GM18867 (cell line): ENCODE measurements around the gene FOXP2.
"Not testable (repeated sequence)": the region's sequence is repeated elsewhere in the genome, so short reads cannot be mapped to it uniquely, and the experiment has no call there.

Experiments used
- ATAC-seq: cut with Tn5 transposase; IDR thresholded peaks from one replicate; pipeline ENCODE4 v1.9.1; 2021; ENCODE audit warnings: mild to moderate bottlenecking, moderate library complexity; ENCODE audit not compliant: unreplicated experiment

FOXP2 gene

DNA sequence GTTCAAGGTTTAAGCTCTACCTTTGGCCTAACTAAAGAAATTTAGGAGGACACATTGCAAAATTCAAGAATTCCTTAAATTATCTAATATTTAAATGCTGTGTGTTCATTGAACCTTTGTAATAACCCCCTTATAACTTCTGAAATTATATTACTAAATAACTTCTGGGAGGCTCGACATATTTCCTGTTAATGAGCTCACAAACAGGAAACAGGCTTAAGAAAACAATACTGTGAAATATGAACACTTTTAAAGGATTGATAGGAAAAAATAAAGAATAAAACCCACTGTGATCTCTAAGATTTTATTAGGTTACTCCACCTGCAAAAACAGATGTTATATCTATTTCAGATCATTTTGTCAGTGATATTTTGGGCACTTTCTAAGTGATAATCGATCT is 74.1 kb downstream of the FOXP2 start:
- no peak for ATAC-seq

DNA sequence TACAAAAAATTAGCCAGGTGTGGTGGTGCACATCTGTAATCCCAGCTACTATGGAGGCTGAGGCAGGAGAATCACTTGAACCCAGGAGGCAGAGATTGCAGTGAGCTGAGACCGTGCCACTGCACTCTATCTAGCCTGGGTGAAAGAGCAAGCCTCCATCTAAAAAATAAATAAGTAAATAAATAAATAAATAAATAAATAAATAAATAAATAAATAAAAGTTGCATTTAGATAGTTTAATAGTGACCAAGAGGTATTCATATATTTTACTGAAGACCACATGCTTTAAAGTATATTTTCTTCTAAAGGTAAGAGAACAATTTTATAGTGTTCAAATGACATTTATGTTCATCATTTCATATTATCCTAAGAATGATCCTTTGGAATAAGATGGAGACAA is 82.9 kb downstream of the FOXP2 start:
- ATAC-seq: not testable (repeated sequence)

DNA sequence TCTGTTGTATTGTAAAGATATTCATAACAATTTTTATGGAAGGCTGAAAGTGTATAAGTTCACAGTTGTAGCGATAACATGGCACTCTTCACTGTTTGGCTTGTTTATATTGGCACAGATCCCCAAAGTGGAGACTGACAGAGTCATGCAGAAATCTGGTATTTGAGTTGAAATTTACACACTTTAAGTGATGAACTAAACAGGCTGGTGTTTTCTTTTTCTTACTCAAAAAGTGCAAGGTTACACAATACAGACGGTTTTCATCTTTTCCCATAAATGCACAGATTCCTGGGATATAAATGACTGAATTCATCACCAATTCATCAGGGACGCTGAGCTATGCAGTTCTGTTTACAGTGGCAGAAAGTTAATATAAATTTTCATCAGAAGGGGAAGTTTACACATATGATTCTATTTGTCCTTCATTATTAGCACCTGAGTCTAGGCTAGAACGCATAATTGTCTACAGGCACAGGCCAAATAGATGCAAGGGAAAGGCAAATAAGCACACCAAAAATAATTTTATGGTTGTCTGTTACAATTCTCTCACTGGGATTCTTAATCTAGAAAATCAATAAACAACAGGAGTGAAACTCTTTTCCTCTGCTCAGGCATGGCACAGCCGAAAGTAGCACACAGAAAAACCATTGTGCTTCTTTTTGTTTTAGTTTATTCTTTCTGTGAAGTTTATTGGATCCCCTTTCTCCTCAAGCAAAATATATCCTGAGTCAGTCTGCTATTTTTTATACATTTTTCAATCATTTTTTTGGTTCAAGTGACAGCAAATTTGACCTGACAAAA is 88.0 kb downstream of the FOXP2 start:
- ATAC-seq: no peak

DNA sequence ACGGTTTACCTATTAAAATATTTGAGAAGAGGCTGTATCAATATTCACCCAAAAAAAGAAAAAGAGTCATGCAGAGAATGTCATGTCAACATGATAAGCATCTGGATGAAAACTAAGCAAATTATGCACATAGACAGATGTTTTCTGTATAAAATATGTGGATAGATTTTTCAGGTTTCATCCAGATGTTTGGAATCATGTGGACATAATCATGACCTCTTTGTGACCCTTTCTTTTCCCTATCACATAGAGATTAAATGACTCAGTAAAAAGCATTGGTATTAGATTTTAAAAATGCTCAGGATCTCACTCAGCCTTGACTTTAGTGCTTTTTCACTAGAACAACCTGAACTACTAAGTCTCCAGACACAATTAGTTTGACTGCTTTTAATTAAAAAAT is 90.0 kb downstream of the FOXP2 start:
- no peak for ATAC-seq

DNA sequence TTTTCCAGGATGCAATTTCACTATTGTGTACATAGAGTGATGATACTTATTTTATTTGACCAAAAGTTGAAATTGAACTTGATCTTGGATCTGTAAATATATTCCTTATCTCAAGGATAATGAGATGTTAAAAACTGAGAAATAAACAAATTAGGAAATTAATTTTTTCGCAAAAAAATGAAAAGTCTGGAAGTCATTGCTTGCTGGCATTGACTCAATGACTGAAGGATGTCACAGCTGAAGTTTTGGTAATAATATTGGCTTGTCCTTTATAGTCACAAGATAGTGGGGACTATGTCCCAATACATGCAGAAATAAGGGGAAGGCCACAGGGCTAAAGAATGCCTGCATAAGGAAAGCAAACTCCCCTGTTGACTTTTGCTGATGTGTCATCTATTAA is 92.8 kb downstream of the FOXP2 start:
- no peak for ATAC-seq

DNA sequence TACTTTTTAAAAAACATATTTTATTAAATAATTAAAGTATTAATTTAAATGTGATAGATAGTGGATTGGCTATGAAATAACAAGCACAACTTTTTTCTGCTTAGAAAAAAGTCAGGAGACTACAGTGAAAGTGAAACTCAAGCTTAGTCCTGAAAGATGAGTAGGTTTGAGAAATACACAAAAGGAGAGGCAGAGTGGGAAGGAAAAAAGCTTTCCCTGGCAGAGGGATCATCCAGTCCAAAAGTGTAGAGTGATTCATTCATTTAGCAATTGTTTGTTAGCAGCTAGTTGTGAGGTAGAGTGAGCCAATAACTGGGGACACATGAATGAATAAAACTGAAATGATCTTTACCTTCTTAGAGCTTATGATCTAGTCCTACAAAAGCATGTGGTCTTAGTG is 93.5 kb downstream of the FOXP2 start:
- ATAC-seq: no peak

DNA sequence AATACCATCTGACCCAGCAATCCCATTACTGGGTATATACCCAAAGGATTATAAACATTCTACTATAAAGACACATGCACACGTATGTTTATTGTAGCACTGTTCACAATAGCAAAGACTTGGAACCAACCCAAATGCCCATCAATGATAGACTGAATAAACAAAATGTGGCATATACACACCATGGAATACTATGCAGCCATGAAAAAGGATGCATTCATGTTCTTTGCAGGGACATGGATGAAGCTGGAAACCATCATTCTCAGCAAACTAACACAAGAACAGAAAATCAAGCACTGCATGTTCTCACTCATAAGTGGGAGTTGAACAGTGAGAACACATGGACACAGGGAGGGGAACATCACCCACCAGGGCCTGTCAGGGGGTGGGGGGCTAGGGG is 96.2 kb downstream of the FOXP2 start:
- not testable (repeated sequence) for ATAC-seq

DNA sequence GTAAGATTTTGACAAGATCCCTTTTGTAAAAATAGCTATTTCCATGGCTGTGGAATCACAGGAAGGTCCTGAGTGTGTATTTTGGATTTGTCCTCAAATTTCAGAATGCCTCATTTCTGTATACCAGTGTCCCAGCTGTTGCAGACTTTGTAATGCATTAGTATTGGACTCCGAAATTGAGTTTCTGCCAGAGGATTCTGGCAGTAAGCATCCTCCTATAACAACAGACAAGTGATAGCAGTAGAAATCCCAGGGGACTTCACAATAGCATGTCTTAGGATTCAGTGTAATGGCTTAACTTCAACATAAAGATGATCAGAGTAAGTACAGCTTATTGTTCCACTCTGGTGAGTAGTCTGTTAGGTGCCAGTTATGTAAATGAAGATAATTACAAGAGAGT is 104.6 kb downstream of the FOXP2 start:
- ATAC-seq: no peak

DNA sequence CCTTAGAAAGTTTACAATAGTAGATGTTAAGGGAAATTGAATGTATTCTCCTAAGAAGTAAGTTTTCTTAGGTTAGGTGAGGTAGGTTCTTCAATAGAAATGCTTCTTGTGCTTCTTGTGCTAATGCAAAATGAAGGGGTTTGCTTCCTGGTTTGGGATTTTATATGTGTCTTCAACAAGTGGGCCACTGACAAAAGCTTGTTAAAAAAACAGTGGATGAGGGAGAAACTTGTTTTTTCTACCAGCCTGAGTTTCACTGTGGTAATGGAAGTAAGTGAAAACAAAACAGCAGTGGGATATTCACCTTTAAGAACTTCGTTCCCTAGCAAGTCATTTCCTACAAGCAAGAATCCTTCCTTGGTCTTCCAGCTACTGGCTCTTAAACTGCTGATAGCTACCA is 107.5 kb downstream of the FOXP2 start:
- ATAC-seq: no peak

DNA sequence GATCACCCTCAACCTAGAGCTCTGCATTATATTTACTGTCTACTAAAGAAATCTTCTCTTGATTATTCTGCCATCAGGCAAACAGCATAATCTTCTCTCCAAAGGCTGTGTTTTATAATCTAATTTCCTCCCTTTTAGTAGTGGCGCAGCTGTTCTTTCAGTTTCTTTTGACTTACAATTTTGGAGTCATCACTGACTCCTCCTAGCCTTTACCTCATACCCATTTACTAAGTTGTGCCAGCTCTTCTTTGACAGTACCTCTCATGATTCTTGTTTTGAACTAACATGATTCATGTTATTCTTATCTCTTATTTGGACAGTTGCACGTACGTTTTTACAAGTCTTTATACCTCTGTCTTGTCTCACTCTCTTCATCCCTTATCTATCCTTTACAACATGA is 113.0 kb downstream of the FOXP2 start:
- ATAC-seq: no peak

DNA sequence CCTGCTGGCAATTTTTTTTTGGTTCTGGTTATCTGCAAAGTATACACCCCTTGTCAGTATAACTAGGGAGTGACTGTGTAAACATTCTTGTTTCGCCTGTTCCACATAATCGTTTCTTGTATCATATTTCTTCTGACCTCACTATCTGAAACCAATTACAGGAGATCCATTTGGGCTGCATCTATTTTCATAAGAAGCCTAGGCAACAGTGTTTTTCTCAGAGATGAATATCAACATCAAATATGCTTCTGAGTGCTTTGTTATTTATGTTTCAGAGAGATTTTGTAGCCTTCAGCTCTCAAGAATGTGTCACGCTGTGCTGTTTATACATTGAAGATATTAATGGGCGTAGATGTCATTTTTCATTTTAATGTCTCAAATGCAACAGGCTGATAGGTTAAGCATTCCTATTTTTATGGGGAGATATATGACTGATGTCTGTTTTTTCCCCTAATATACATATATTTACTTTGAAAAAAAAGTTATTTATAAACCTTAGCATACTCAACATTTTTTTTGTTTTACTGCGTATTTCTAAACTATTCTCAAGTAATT is 115.5 kb downstream of the FOXP2 start:
- ATAC-seq: no peak

DNA sequence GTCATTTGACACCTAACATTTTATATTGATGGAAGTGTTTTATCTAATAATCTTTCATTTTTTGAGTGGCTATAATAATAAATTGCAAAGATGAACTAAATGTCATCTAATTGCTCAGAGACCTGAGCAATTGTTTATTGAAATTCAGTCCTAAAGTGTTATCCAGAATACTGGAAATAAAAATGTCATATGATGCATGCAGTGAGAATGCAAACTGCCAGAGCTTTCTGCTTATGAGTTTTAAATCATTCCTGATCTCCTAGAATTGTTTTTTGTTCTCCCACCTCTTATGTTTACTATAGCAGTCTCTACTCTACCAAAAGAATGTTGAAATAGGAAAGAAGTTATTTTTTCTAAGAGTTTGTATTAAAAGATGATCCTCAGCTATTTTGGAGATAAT is 116.7 kb downstream of the FOXP2 start:
- no peak for ATAC-seq

DNA sequence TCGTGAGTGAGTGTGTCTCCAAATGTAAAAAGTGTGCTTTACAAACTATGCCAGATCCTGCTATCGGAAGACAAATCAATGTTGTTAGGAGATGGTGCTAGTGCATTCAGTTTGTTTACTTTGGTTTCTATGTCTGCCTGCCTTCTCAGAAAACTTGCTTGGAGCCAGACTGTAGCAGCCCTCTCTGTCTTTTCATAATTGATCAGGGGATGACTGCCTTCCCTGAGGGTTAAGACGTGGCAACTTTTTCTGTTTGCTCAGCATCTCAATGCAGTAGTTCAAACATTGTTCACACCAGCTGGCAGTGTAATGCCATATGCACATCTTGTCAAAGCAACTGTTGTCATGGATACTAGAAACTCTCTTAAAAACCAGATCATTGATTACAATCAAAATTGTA is 118.5 kb downstream of the FOXP2 start:
- ATAC-seq: no peak

DNA sequence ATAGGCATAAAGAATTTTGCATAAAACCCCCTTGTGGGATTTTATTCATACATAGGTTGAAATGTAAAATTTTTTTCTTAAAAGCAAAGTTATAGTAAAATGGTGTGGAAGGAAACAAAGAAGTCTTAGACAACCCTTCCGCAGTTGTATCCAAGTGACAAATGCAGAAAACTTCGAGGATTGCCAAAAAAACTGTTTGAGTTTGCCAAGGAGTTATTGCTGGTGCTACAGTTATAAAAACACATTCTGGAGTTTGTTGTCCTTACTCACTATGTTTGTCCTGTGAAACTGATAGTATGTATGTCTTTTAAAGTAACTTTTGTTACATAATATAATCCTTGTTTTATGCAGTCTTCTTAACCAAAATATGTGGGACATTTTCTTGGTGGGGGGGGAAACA is 120.3 kb downstream of the FOXP2 start:
- ATAC-seq: no peak

DNA sequence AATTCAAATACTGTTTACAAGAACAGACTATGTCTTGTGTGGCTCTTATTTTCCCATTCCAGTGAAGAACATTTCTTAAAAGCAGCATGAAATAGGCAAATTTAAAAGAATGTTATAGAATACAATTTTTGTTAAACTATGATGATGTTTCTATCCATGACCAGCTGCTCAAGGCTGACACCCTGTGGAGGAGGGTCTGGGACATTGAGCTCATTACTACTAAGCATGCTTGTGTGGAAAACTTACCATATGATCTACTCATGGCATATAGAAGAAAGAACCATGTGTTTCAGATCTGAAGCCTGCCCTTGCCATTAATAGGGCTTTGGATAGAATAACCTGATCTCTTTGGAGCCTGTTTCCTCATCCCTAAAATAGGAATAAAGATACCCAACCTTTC is 125.0 kb downstream of the FOXP2 start:
- peak; percentile 56 for ATAC-seq

DNA sequence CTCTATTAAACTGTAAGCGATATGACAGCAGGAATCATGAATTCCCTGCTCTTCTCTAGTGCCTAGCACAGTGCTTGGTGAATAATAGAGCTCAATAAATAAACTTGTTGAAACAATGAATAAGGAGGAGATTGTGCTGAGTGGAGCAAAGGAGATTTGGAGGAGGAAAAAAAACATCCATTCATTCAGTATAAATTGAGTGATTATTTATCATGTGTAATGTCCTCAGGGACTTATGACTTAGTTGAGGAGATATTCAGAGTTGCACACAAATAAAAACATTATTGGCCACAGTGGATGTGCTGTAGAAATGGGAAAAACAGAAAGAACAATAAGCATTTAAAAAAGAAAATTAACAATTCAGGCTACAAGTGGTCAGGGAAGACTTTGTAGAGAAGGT is 125.7 kb downstream of the FOXP2 start:
- no peak for ATAC-seq

DNA sequence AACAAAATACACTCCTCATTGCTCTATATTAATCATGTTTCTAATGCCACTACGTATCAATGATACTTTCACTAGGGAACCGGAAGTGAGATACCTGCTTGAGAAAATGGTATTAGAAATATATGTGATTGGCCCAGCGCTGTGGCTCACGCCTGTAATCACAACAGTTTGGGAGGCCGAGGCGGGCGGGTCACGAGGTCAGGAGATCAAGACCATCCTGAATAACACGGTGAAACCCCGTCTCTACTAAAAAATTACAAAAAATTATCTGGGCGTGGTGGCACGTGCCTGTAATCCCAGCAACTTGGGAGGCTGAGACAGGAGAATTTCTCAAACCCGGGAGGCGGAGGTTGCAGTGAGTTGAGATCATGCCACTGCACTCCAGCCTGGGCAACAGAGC is 132.7 kb downstream of the FOXP2 start:
- not testable (repeated sequence) for ATAC-seq

DNA sequence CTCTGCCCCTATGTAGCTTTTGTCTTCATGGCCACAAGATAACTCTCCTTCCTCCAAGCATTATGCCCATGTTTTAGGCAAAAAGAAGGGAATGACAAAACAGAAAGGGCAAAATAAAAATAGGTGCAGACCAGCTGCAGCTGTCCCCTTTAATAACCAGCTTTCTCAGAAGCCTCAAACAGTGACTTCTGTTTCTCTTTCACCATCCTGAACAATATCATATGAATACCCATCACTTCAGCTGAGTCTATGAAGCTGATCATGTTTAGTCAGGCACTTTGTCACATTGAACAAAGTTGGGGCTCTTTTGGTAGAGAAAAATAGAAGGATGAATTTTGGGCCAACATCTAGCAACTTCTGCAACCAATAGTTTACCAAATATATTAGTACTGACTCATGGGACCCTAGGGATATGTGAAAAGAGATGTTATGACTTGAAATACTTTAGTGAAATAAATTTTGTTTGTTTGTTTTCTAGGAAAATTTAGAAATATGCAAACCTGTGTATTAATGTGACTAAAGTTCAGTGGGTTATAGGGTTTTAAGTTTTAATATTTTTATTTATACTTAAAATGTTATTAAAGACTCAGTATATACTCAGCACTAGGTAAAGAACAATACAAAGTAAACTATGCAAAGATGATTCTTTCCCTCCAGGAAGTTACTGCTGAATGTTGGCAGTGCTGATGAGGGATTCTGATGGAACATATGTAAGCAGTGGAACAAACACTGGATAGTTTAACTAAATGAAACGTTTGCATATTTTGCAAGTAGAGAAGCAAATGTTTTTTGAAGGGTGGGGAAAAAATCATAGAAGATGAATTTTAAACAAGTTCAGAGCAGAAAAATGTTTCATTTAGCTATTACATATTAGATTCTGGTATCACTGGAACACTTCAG is 133.7 kb downstream of the FOXP2 start:
- no peak for ATAC-seq

DNA sequence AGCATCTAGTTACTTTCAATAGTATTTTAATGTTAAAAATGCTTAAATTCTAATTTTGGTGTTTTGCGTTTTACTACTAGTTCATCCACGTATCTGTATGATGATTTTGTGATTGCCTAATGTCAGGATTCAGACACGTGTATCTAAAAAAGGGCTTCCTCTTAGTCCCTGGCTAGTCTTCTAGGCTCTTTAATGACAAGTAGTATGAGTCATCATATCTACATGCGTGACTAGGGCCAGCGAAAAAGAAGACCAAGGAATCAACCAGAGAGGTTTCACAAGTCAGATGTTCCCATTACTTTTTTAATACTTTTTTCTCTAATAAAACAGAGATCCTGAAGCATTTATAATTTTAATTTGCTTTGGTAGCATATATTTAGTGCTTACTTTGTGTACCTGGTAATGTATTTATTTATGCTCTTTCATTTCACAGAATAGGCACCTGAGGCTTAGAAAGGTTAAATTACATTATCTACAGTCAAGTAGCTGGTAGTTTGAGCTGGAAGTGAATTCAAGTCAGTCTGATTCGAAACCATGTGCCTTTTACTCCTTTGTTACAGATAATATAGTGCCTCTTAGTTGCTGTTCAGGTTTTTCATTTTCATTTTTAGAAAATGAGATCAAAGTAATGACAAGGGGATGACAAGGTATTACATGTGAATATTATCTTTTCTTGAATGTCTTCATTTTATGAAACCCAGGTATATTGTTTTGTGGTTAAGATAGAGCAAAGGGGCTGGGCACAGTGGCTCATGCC is 140.3 kb downstream of the FOXP2 start:
- ATAC-seq: peak; percentile 76

DNA sequence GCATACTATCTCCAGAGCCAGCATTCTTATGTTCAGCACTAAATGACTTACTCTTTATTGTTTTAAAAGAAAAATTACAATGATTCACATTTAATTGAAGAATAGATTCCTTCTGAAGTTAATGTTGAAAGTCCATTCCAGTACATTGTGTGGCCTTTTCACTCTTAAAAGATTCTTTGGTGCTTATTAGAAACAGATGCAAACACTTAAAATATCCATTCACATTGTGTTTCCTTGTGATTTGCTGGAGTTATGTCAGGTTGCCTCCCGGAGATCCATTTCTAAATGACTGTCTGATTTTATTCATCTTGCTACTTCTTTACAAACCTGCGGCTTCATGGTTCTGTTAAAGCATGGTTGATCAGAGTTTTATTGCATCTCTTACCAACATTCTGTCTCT is 152.8 kb downstream of the FOXP2 start:
- no peak for ATAC-seq

DNA sequence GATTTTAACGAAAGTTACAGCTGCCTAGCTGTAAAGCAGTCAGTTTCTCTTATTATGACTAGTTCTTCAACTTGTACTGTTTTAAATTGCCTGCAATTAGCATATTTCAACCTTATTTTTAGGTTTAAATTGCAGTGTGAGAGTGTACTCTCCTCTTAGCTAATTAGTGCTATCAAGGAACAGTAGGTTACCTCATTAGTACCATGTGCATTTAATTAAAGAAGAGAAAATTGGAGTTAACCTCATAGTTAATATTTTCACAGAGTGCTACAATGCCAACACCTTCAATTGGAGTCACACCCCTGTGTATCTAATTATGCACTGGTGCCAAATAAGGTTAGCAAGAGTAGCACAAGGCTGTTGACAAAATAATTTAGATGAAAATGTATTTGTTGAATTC is 154.6 kb downstream of the FOXP2 start:
- no peak for ATAC-seq
